Measurements from ENCODE around the gene CIB1.

DNA sequence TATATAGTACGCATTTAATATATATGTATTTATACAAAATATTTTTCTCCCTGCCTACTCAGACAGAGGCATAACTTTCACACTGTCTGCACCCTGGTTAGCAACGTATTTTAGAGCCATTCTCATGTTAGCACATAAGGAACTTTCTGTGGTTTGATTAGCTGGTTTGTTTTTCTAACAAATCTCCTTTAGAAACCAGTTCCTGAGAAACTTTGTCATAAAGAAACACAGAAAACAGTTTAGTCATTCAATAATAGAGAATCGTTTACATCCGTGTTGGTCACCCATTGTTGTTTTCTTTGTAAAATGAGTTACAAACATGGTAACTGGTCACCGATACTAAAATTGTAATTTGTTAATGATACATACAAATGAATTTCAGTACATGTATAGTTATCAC, 25.8 kb upstream of the CIB1 start:
- TF ChIP-seq, protein P1, sequence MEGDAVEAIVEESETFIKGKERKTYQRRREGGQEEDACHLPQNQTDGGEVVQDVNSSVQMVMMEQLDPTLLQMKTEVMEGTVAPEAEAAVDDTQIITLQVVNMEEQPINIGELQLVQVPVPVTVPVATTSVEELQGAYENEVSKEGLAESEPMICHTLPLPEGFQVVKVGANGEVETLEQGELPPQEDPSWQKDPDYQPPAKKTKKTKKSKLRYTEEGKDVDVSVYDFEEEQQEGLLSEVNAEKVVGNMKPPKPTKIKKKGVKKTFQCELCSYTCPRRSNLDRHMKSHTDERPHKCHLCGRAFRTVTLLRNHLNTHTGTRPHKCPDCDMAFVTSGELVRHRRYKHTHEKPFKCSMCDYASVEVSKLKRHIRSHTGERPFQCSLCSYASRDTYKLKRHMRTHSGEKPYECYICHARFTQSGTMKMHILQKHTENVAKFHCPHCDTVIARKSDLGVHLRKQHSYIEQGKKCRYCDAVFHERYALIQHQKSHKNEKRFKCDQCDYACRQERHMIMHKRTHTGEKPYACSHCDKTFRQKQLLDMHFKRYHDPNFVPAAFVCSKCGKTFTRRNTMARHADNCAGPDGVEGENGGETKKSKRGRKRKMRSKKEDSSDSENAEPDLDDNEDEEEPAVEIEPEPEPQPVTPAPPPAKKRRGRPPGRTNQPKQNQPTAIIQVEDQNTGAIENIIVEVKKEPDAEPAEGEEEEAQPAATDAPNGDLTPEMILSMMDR (IDR thresholded peaks at IDR 0.05; ENCODE audit: insufficient read depth, low read length) = no peak
- TF ChIP-seq, protein P2, sequence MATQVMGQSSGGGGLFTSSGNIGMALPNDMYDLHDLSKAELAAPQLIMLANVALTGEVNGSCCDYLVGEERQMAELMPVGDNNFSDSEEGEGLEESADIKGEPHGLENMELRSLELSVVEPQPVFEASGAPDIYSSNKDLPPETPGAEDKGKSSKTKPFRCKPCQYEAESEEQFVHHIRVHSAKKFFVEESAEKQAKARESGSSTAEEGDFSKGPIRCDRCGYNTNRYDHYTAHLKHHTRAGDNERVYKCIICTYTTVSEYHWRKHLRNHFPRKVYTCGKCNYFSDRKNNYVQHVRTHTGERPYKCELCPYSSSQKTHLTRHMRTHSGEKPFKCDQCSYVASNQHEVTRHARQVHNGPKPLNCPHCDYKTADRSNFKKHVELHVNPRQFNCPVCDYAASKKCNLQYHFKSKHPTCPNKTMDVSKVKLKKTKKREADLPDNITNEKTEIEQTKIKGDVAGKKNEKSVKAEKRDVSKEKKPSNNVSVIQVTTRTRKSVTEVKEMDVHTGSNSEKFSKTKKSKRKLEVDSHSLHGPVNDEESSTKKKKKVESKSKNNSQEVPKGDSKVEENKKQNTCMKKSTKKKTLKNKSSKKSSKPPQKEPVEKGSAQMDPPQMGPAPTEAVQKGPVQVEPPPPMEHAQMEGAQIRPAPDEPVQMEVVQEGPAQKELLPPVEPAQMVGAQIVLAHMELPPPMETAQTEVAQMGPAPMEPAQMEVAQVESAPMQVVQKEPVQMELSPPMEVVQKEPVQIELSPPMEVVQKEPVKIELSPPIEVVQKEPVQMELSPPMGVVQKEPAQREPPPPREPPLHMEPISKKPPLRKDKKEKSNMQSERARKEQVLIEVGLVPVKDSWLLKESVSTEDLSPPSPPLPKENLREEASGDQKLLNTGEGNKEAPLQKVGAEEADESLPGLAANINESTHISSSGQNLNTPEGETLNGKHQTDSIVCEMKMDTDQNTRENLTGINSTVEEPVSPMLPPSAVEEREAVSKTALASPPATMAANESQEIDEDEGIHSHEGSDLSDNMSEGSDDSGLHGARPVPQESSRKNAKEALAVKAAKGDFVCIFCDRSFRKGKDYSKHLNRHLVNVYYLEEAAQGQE (IDR thresholded peaks at IDR 0.05; ENCODE audit: insufficient replicate concordance, low read depth) = no peak
- TF ChIP-seq POLR2AphosphoS5 (IDR thresholded peaks at IDR 0.05; ENCODE audit: low read depth) = no peak
- no peak for TF ChIP-seq GABPA (IDR thresholded peaks at IDR 0.05; ENCODE audit: low read depth)
